Bronchial epithelial cell (primary cell): ENCODE results near the gene HBG2. TPM values are rescaled to one million over a fixed set of nuclear protein-coding genes. Genes with fewer than 3 reads are reported as not detected.

Experiments used
- DNase-seq: peaks from one replicate; pipeline ENCODE4 v3.0.0-alpha.2; 2010; ENCODE audit warnings: low read depth
- FAIRE-seq: peaks from 2 replicates; lab custom pipeline; 2011; peaks lifted over from hg19 to GRCh38; lab: Jason Lieb, UNC
- H3K27me3 ChIP-seq: 2 replicates; pipeline ENCODE4 v1.5.1; 2011; ENCODE audit warnings: low read length; ENCODE audit not compliant: control insufficient read depth, insufficient read depth
- H3K36me3 ChIP-seq: 2 replicates; pipeline ENCODE4 v1.5.1; 2011; ENCODE audit warnings: low read length; ENCODE audit not compliant: control insufficient read depth, insufficient read depth
- H3K4me3 ChIP-seq: 2 replicates; pipeline ENCODE4 v1.5.1; 2011; ENCODE audit warnings: mild to moderate bottlenecking, low read depth, low read length, control low read depth
- total RNA-seq: library from RNA; depleted of rRNA; stranded (reverse); fragments of >200 nt; gene quantifications from 2 replicates; pipeline ENCODE4 v1.2.1, GENCODE V29; 2014
- TF ChIP-seq, protein P1 (sequence below): IDR thresholded peaks from 2 replicates; pipeline ENCODE4 v1.5.1; 2011; ENCODE audit warnings: mild to moderate bottlenecking, moderate library complexity, low read length, control low read depth, inconsistent platforms; ENCODE audit not compliant: insufficient read depth, severe bottlenecking

HBG2 gene
- total RNA-seq, 1 donor from 2014 or later, result not detected

- FAIRE-seq, result no peak
- TF ChIP-seq, protein P1, sequence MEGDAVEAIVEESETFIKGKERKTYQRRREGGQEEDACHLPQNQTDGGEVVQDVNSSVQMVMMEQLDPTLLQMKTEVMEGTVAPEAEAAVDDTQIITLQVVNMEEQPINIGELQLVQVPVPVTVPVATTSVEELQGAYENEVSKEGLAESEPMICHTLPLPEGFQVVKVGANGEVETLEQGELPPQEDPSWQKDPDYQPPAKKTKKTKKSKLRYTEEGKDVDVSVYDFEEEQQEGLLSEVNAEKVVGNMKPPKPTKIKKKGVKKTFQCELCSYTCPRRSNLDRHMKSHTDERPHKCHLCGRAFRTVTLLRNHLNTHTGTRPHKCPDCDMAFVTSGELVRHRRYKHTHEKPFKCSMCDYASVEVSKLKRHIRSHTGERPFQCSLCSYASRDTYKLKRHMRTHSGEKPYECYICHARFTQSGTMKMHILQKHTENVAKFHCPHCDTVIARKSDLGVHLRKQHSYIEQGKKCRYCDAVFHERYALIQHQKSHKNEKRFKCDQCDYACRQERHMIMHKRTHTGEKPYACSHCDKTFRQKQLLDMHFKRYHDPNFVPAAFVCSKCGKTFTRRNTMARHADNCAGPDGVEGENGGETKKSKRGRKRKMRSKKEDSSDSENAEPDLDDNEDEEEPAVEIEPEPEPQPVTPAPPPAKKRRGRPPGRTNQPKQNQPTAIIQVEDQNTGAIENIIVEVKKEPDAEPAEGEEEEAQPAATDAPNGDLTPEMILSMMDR, result no peak
- Histone ChIP-seq H3K4me3 (no peak overlapping the region), H3K36me3 (no peaks in the 10 kb centered on the region), H3K27me3 (no peaks in the 10 kb centered on the region)
- peak; percentile 36 for DNase-seq
Measured at GRCh38 chr11:5288906-5289550, 34.4 kb upstream of the HBG2 start.

- H3K4me3 ChIP-seq, result no peak overlapping the region
- H3K27me3 ChIP-seq, result no peaks in the 10 kb centered on the region
- no peak for FAIRE-seq
- TF ChIP-seq, protein P1, result no peak
- peak; percentile 46 for DNase-seq
- H3K36me3 ChIP-seq, result no peaks in the 10 kb centered on the region
Measured at GRCh38 chr11:5288108-5288905, 33.7 kb upstream of the HBG2 start.

DNA sequence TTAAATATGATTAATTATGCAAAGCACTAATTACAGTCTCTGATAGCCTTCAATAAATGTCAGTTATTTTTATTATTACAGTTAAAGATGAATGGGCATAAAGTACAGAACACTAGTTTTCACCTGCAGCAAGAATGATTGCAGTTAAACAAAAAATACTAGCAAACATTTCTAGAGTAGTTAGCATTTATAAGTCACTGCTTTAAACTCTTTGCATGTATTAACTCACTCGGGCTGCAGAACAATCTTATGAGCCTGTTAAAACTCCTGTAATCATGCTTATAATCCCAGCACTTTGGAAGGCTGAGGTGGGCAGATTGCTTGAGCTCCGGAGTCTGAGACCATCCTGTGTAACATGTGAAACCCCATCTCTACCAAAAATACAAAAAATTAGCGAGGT lies 32.3 kb upstream of the HBG2 start:
- DNase-seq, result no peak
- FAIRE-seq, result no peak
- TF ChIP-seq, protein P1, result no peak
- Histone ChIP-seq H3K4me3 (no peak overlapping the region), H3K27me3 (no peaks in the 10 kb centered on the region), H3K36me3 (no peaks in the 10 kb centered on the region)

DNA sequence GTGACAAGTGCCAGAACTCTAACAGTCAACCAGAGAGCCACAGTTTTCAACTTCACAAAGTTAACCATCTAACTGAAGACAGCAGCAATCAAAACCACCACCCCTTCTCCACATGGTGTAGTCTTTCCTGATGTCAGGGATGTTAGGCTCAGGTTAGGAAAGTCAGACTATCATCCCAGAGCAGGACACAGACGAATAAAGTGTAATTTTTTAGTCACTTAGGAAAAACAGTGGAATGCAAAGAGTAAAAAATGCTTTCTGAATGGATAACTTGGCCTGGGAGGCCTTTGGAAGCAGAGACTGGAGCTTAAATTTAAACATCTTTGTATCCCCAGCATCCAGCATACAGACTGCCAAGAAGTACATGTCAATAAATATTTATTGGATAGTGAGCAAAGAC lies 31.8 kb upstream of the HBG2 start:
- H3K36me3 ChIP-seq, result no peaks in the 10 kb centered on the region
- DNase-seq, result no peak
- TF ChIP-seq, protein P1, result no peak
- H3K27me3 ChIP-seq, result no peaks in the 10 kb centered on the region
- no peak for FAIRE-seq
- no peak overlapping the region for H3K4me3 ChIP-seq

- H3K27me3 ChIP-seq, result no peaks in the 10 kb centered on the region
- peak; percentile 32 for FAIRE-seq
- peak; percentile 98 for DNase-seq
- H3K4me3 ChIP-seq, result no peak overlapping the region
- H3K36me3 ChIP-seq, result no peaks in the 10 kb centered on the region
- TF ChIP-seq, protein P1, result no peak
Measured at GRCh38 chr11:5285703-5286340, 31.2 kb upstream of the HBG2 start.
